Stimulated activated CD4-positive, alpha-beta T cell treated with anti-CD3 and anti-CD28 coated beads, Interleukin-12 subunit alpha, Interleukin-12 subunit beta, amount 100 ng/mL, for 24 hours (primary cell): ENCODE measurements around the gene INPP4A.
A peak's percentile ranks its signal among the peaks of the same experiment; 100 is the strongest.

Experiments used
- DNase-seq, 2 experiments: peaks; one replicate each; pipeline ENCODE4 v3.0.0-alpha.2; 2020; ENCODE audit warnings: low read depth in 2 of 2

INPP4A gene

GRCh38 chr2:98514879-98515249 is 70.2 kb downstream of the INPP4A start:
- no peak for DNase-seq

GRCh38 chr2:98515250-98515991 is 70.8 kb downstream of the INPP4A start:
- no peak for DNase-seq

- DNase-seq = no peak
These were observed 71.9 kb downstream of the INPP4A start for GRCh38 chr2:98516571-98516970.

- DNase-seq = no peak
These were observed 73.0 kb downstream of the INPP4A start for GRCh38 chr2:98517636-98518035.

GRCh38 chr2:98518101-98518500 is 73.4 kb downstream of the INPP4A start:
- DNase-seq = peak in 1 of 2 experiments; percentile 25

- DNase-seq = no peak
These were observed 74.5 kb downstream of the INPP4A start for GRCh38 chr2:98519156-98519555.

GRCh38 chr2:98519851-98520250 is 75.2 kb downstream of the INPP4A start:
- DNase-seq = no peak

GRCh38 chr2:98520806-98521205 is 76.1 kb downstream of the INPP4A start:
- no peak for DNase-seq

GRCh38 chr2:98521266-98521665 is 76.6 kb downstream of the INPP4A start:
- DNase-seq = no peak

- no peak for DNase-seq
These were observed 78.2 kb downstream of the INPP4A start for GRCh38 chr2:98522854-98523253.

- no peak for DNase-seq
These were observed 79.5 kb downstream of the INPP4A start for GRCh38 chr2:98524168-98524567.

GRCh38 chr2:98528349-98528748 is 83.7 kb downstream of the INPP4A start:
- DNase-seq = no peak

- DNase-seq = no peak
These were observed 85.5 kb downstream of the INPP4A start for GRCh38 chr2:98530114-98530513.

- no peak for DNase-seq
These were observed 88.1 kb downstream of the INPP4A start for GRCh38 chr2:98532756-98533155.

GRCh38 chr2:98533547-98533946 is 88.9 kb downstream of the INPP4A start:
- no peak for DNase-seq

- no peak for DNase-seq
These were observed 90.1 kb downstream of the INPP4A start for GRCh38 chr2:98534761-98535160.

GRCh38 chr2:98535971-98536677 is 91.5 kb downstream of the INPP4A start:
- DNase-seq = no peak

- no peak for DNase-seq
These were observed 92.9 kb downstream of the INPP4A start for GRCh38 chr2:98537390-98538126.

- DNase-seq = no peak
These were observed 93.8 kb downstream of the INPP4A start for GRCh38 chr2:98538280-98539041.

GRCh38 chr2:98539056-98539735 is 94.5 kb downstream of the INPP4A start:
- no peak for DNase-seq

GRCh38 chr2:98540536-98540935 is 95.9 kb downstream of the INPP4A start:
- DNase-seq = no peak
